Measurements from ENCODE around the gene SPIN2A. TPM values are rescaled to one million over a fixed set of nuclear protein-coding genes. Genes with fewer than 3 reads are reported as not detected.

The SPIN2A gene
- total RNA-seq, 2 experiments from 2014 or later = 0.43 to 0.54 TPM

Other genes starting within 250 kb of the SPIN2A start
- 1 to 10 TPM; 7.7 to 10.0 TPM for gene SPIN3, start 141.9 kb downstream of the SPIN2A start, total RNA-seq
- gene SPIN2B, start 15.8 kb downstream of the SPIN2A start, total RNA-seq = 1 to 10 TPM; 6.1 to 7.0 TPM
- gene FAAH2, start 149.3 kb upstream of the SPIN2A start, total RNA-seq = 1 to 10 TPM; 4.9 to 8.1 TPM